Thoracic aorta (tissue), 2 donors: ENCODE results near the gene SRL. TPM values are rescaled to one million over a fixed set of nuclear protein-coding genes. Genes with fewer than 3 reads are reported as not detected.

Experiments used
- ATAC-seq: fragments of 150-250 bp; one replicate; pipeline ENCODE4 v1.8.0; 2017; ENCODE audit warnings: low read depth; ENCODE audit not compliant: insufficient number of reproducible peaks, low FRiP score
- DNase-seq: peaks from one replicate; pipeline ENCODE4 v3.0.0-alpha.2; 2020; ENCODE audit warnings: low spot score
- H3K27ac ChIP-seq, 2 donors: fragments of 200-600 bp; sonication (generic); 1 replicate in 1 of 2; 2 replicates in 1 of 2; pipeline ENCODE4 v1.5.1; 2016; ENCODE audit warnings: mild to moderate bottlenecking in 2 of 2, moderate library complexity in 2 of 2
- H3K27me3 ChIP-seq: fragments of 200-600 bp; sonication (generic); replicated peaks from 2 replicates; pipeline ENCODE4 v1.6.0; 2016; ENCODE audit warnings: mild to moderate bottlenecking; ENCODE audit not compliant: insufficient read depth
- H3K36me3 ChIP-seq: fragments of 200-600 bp; sonication (generic); one replicate; pipeline ENCODE4 v1.5.1; 2016
- H3K4me1 ChIP-seq, 2 donors: fragments of 200-600 bp; sonication (generic); 1 replicate in 1 of 2; 2 replicates in 1 of 2; pipeline versions ENCODE4 v1.5.1 to v1.6.0; 2016; ENCODE audit warnings: low read depth in 2 of 2, mild to moderate bottlenecking in 1 of 2; ENCODE audit not compliant: control insufficient read depth in 1 of 2
- H3K4me3 ChIP-seq: fragments of 200-600 bp; sonication (generic); 2 replicates; pipeline ENCODE4 v1.5.1; 2016; ENCODE audit warnings: mild to moderate bottlenecking
- H3K9me3 ChIP-seq: fragments of 200-600 bp; sonication (generic); 2 replicates; pipeline ENCODE4 v1.5.1; 2016
- total RNA-seq, 2 donors: library from RNA; depleted of rRNA; stranded (reverse); fragments of >200 nt; gene quantifications; one replicate each; pipeline versions ENCODE4 v1.1.0 to v1.2.3, GENCODE V29; 2016
- TF ChIP-seq, protein P1 (sequence below): fragments of 200-600 bp; sonication (generic); IDR thresholded peaks from one replicate; pipeline ENCODE4 v1.5.1; 2019; ENCODE audit warnings: antibody characterized with exemption

The SRL gene
- total RNA-seq, 2 donors from 2014 or later, result 0.68 to 1.1 TPM

- no peak overlapping the region for H3K4me3 ChIP-seq
- H3K36me3 ChIP-seq, result no peaks in the 10 kb centered on the region
- TF ChIP-seq, protein P1, sequence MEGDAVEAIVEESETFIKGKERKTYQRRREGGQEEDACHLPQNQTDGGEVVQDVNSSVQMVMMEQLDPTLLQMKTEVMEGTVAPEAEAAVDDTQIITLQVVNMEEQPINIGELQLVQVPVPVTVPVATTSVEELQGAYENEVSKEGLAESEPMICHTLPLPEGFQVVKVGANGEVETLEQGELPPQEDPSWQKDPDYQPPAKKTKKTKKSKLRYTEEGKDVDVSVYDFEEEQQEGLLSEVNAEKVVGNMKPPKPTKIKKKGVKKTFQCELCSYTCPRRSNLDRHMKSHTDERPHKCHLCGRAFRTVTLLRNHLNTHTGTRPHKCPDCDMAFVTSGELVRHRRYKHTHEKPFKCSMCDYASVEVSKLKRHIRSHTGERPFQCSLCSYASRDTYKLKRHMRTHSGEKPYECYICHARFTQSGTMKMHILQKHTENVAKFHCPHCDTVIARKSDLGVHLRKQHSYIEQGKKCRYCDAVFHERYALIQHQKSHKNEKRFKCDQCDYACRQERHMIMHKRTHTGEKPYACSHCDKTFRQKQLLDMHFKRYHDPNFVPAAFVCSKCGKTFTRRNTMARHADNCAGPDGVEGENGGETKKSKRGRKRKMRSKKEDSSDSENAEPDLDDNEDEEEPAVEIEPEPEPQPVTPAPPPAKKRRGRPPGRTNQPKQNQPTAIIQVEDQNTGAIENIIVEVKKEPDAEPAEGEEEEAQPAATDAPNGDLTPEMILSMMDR, result no peak
- no peak overlapping the region for H3K27ac ChIP-seq
- no peaks in the 10 kb centered on the region for H3K4me1 ChIP-seq
- ATAC-seq (no peak), DNase-seq (no peak)
- H3K27me3 ChIP-seq, result no peaks in the 10 kb centered on the region
- no peaks in the 10 kb centered on the region for H3K9me3 ChIP-seq
These were observed 89.6 kb downstream of the SRL start for GRCh38 chr16:4152267-4152666.

DNA sequence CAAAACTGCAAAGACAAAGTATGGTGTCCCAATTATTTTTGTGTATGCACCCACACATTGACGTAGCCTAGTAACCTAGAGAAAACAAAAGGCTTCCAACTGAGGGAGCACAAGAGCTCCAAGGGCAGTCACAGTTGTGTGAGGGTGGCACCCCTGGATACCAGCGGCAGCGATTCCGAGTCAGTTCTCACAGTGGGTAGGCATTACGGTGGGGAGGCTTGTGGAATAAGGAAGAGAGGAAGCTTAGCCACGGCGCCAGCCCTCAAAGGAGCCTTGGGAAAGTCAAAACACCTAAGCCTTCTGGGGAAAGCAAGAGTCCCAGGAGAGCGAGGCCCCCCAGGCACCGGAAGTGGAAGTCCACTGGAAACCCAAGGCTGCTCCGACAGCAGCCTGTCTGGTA lies 94.6 kb downstream of the SRL start:
- Histone ChIP-seq H3K27ac (no peak overlapping the region), H3K9me3 (no peaks in the 10 kb centered on the region), H3K27me3 (no peaks in the 10 kb centered on the region), H3K36me3 (no peaks in the 10 kb centered on the region), H3K4me1 (no peaks in the 10 kb centered on the region), H3K4me3 (no peak overlapping the region)
- TF ChIP-seq, protein P1, result no peak
- no peak for DNase-seq
- ATAC-seq, result no peak

- DNase-seq (no peak), ATAC-seq (no peak)
- no peaks in the 10 kb centered on the region for H3K4me1 ChIP-seq
- no peak overlapping the region for H3K4me3 ChIP-seq
- no peaks in the 10 kb centered on the region for H3K36me3 ChIP-seq
- no peaks in the 10 kb centered on the region for H3K27me3 ChIP-seq
- H3K27ac ChIP-seq, result no peak overlapping the region
- no peaks in the 10 kb centered on the region for H3K9me3 ChIP-seq
- TF ChIP-seq, protein P1, result no peak
These were observed 99.6 kb downstream of the SRL start for GRCh38 chr16:4142268-4142667.

- Histone ChIP-seq H3K4me3 (no peak overlapping the region), H3K4me1 (no peaks in the 10 kb centered on the region), H3K36me3 (no peaks in the 10 kb centered on the region), H3K27ac (no peak overlapping the region), H3K27me3 (no peaks in the 10 kb centered on the region), H3K9me3 (no peaks in the 10 kb centered on the region)
- ATAC-seq, result no peak
- no peak for DNase-seq
- TF ChIP-seq, protein P1, result no peak
These were observed 100.3 kb downstream of the SRL start for GRCh38 chr16:4141604-4142003.

DNA sequence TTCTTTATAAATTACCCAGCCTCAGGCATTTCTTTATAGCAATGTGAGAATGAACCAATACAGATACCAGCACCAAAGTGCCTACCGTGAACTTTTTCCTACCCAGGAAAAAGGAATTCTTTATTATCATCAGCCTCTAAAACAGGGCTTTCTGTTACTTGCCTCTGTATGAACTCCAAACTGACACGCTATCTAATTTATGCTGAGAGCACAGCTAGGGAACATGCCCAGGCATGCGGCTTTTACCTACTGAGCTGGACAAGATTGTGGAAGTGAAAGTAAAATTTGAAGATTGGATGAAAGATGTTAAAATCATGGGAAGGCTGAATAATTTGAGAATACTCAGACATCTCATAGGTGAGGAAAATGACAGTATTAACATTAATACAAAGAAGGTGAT lies 101.2 kb downstream of the SRL start:
- no peaks in the 10 kb centered on the region for H3K4me1 ChIP-seq
- H3K4me3 ChIP-seq, result no peak overlapping the region
- no peaks in the 10 kb centered on the region for H3K36me3 ChIP-seq
- TF ChIP-seq, protein P1, result no peak
- H3K9me3 ChIP-seq, result no peaks in the 10 kb centered on the region
- no peak for DNase-seq
- no peak for ATAC-seq
- no peak overlapping the region for H3K27ac ChIP-seq
- no peaks in the 10 kb centered on the region for H3K27me3 ChIP-seq
